ENCODE results near the gene BTBD2. TPM values are rescaled to one million over a fixed set of nuclear protein-coding genes. Genes with fewer than 3 reads are reported as not detected.

The BTBD2 gene
- total RNA-seq, 2 experiments from 2014 or later: 55.0 to 61.4 TPM

- peak overlapping the region; percentile 91 for H3K4me3 Mint-ChIP-seq
- H3K4me1 Mint-ChIP-seq: peaks cover 30% of the 10 kb centered on the region
These were observed 32.8 kb upstream of the BTBD2 start for GRCh38 chr19:2048104-2048958.

GRCh38 chr19:2047449-2048103, 32.1 kb upstream of the BTBD2 start:
- POLR2A ChIA-PET: interaction anchor here (1.2 to 1.7 kb wide), 2 partner anchors 9 to 150 kb away, joined by 4 to 7 read pairs; no protein-coding TSS in a partner anchor
- H3K4me3 Mint-ChIP-seq: peak overlapping the region; percentile 91
- H3K9me3 Mint-ChIP-seq: no peaks in the 10 kb centered on the region
- H3K27ac Mint-ChIP-seq: peak overlapping the region; percentile 60
- peaks cover 32% of the 10 kb centered on the region for H3K4me1 Mint-ChIP-seq
- peaks cover 10% of the 10 kb centered on the region for H3K36me3 Mint-ChIP-seq
- no peak for ATAC-seq (ENCODE audit: low read depth)
- no peaks in the 10 kb centered on the region for H3K27me3 Mint-ChIP-seq
- no peak for DNase-seq

More at GRCh38 chr19:2048104-2048958, 32.8 kb upstream of the BTBD2 start:
- Mint-ChIP-seq H3K36me3 (peaks cover 10% of the 10 kb centered on the region), H3K27me3 (no peaks in the 10 kb centered on the region), H3K9me3 (no peaks in the 10 kb centered on the region), H3K27ac (peak overlapping the region; percentile 60)
- no peak for ATAC-seq (ENCODE audit: low read depth)
- DNase-seq: no peak
- POLR2A ChIA-PET: interaction anchor here (1.2 to 5.2 kb wide), 4 partner anchors 13 to 151 kb away, joined by 7 to 73 read pairs (median 8); no protein-coding TSS in a partner anchor

GRCh38 chr19:2047076-2047448, 31.5 kb upstream of the BTBD2 start:
- ATAC-seq (ENCODE audit: low read depth): no peak
- H3K4me3 Mint-ChIP-seq: no peak overlapping the region
- H3K36me3 Mint-ChIP-seq: peaks cover 10% of the 10 kb centered on the region
- H3K27ac Mint-ChIP-seq: peak overlapping the region; percentile 38
- no peak for DNase-seq
- peaks cover 28% of the 10 kb centered on the region for H3K4me1 Mint-ChIP-seq
- H3K9me3 Mint-ChIP-seq: no peaks in the 10 kb centered on the region
- POLR2A ChIA-PET: interaction anchor here (1.2 kb wide), 1 partner anchor 9 kb away, joined by 4 read pairs; no protein-coding TSS in a partner anchor
- H3K27me3 Mint-ChIP-seq: no peaks in the 10 kb centered on the region

GRCh38 chr19:2046046-2046907, 30.8 kb upstream of the BTBD2 start:
- Mint-ChIP-seq H3K4me3 (no peak overlapping the region), H3K27me3 (no peaks in the 10 kb centered on the region), H3K9me3 (no peaks in the 10 kb centered on the region), H3K27ac (peak overlapping the region; percentile 21), H3K36me3 (peaks cover 10% of the 10 kb centered on the region), H3K4me1 (peaks cover 24% of the 10 kb centered on the region)
- ATAC-seq (ENCODE audit: low read depth) (no peak), DNase-seq (no peak)
- POLR2A ChIA-PET: interaction anchor here (1.2 kb wide), 1 partner anchor 10 kb away, joined by 4 read pairs; no protein-coding TSS in a partner anchor

GRCh38 chr19:2045501-2046045, 30.1 kb upstream of the BTBD2 start:
- H3K36me3 Mint-ChIP-seq: peaks cover 10% of the 10 kb centered on the region
- DNase-seq: no peak
- H3K4me3 Mint-ChIP-seq: no peak overlapping the region
- peaks cover 24% of the 10 kb centered on the region for H3K4me1 Mint-ChIP-seq
- H3K9me3 Mint-ChIP-seq: no peaks in the 10 kb centered on the region
- H3K27me3 Mint-ChIP-seq: no peaks in the 10 kb centered on the region
- no peak overlapping the region for H3K27ac Mint-ChIP-seq
- no peak for ATAC-seq (ENCODE audit: low read depth)
- POLR2A ChIA-PET: no interaction called here

- POLR2A ChIA-PET: no interaction called here
- Mint-ChIP-seq H3K4me3 (peak overlapping the region; percentile 35), H3K9me3 (no peaks in the 10 kb centered on the region), H3K27ac (peak overlapping the region; percentile 54), H3K36me3 (peaks cover 9% of the 10 kb centered on the region), H3K4me1 (peaks cover 22% of the 10 kb centered on the region), H3K27me3 (no peaks in the 10 kb centered on the region)
- no peak for ATAC-seq (ENCODE audit: low read depth)
- no peak for DNase-seq
These were observed 29.4 kb upstream of the BTBD2 start for GRCh38 chr19:2044709-2045500.

GRCh38 chr19:2043961-2044708, 28.6 kb upstream of the BTBD2 start:
- POLR2A ChIA-PET: interaction anchor here (0.6 to 4.1 kb wide), 10 partner anchors 8 to 576 kb away, joined by 3 to 48 read pairs (median 5); no protein-coding TSS in a partner anchor

GRCh38 chr19:2043251-2043641, 27.7 kb upstream of the BTBD2 start:
- Mint-ChIP-seq H3K36me3 (peaks cover 7% of the 10 kb centered on the region), H3K9me3 (no peaks in the 10 kb centered on the region), H3K27ac (peak overlapping the region; percentile 87), H3K4me3 (peak overlapping the region; percentile 39), H3K4me1 (peaks cover 18% of the 10 kb centered on the region), H3K27me3 (no peaks in the 10 kb centered on the region)
- ATAC-seq (ENCODE audit: low read depth): no peak
- POLR2A ChIA-PET: interaction anchor here (0.5 to 4.1 kb wide), 9 partner anchors 9 to 577 kb away, joined by 3 to 48 read pairs (median 5); no protein-coding TSS in a partner anchor
- DNase-seq: peak; percentile 51

More at GRCh38 chr19:2043961-2044708, 28.6 kb upstream of the BTBD2 start:
- ATAC-seq (ENCODE audit: low read depth) (no peak), DNase-seq (peak; percentile 61)
- peaks cover 20% of the 10 kb centered on the region for H3K4me1 Mint-ChIP-seq
- H3K4me3 Mint-ChIP-seq: peak overlapping the region; percentile 10
- H3K36me3 Mint-ChIP-seq: peaks cover 9% of the 10 kb centered on the region
- H3K9me3 Mint-ChIP-seq: no peaks in the 10 kb centered on the region
- no peaks in the 10 kb centered on the region for H3K27me3 Mint-ChIP-seq
- peak overlapping the region; percentile 87 for H3K27ac Mint-ChIP-seq

- no peaks in the 10 kb centered on the region for H3K27me3 Mint-ChIP-seq
- H3K27ac Mint-ChIP-seq: peak overlapping the region; percentile 87
- peaks cover 16% of the 10 kb centered on the region for H3K4me1 Mint-ChIP-seq
- H3K9me3 Mint-ChIP-seq: no peaks in the 10 kb centered on the region
- ATAC-seq (ENCODE audit: low read depth) (no peak), DNase-seq (peak; percentile 62)
- H3K36me3 Mint-ChIP-seq: peaks cover 7% of the 10 kb centered on the region
- H3K4me3 Mint-ChIP-seq: peak overlapping the region; percentile 68
- POLR2A ChIA-PET: interaction anchor here (0.5 to 4.1 kb wide), 16 partner anchors 8 to 396 kb away, joined by 3 to 48 read pairs (median 3); no protein-coding TSS in a partner anchor
These were observed 27.2 kb upstream of the BTBD2 start for GRCh38 chr19:2042485-2043250.

- Mint-ChIP-seq H3K27ac (peak overlapping the region; percentile 87), H3K4me3 (peak overlapping the region; percentile 68), H3K36me3 (peaks cover 7% of the 10 kb centered on the region), H3K9me3 (no peaks in the 10 kb centered on the region), H3K27me3 (no peaks in the 10 kb centered on the region), H3K4me1 (peaks cover 13% of the 10 kb centered on the region)
- POLR2A ChIA-PET: interaction anchor here (0.5 to 4.1 kb wide), 16 partner anchors 8 to 397 kb away, joined by 3 to 48 read pairs (median 4); no protein-coding TSS in a partner anchor
- peak; percentile 99 for DNase-seq
- peak; percentile 91 for ATAC-seq (ENCODE audit: low read depth)
These were observed 26.4 kb upstream of the BTBD2 start for GRCh38 chr19:2041683-2042484.

Data from activated naive CD8-positive, alpha-beta T cell treated with anti-CD3 and anti-CD28 coated beads, Interleukin-2, amount 10 ng/mL, durations not matched to agents 7 days and 5 days (primary cell).